Measurements from ENCODE around the gene CFAP221. TPM values are rescaled to one million over a fixed set of nuclear protein-coding genes. Genes with fewer than 3 reads are reported as not detected.

CFAP221 gene
- total RNA-seq, 4 donors from 2014 or later: 0.48 TPM; not detected in 3

GRCh38 chr2:119698246-119698645 is 154.0 kb downstream of the CFAP221 start:
- WGBS: 94% methylated on average over 3 of the region's 3 CpGs
- no peak overlapping the region for H3K27ac ChIP-seq

DNA sequence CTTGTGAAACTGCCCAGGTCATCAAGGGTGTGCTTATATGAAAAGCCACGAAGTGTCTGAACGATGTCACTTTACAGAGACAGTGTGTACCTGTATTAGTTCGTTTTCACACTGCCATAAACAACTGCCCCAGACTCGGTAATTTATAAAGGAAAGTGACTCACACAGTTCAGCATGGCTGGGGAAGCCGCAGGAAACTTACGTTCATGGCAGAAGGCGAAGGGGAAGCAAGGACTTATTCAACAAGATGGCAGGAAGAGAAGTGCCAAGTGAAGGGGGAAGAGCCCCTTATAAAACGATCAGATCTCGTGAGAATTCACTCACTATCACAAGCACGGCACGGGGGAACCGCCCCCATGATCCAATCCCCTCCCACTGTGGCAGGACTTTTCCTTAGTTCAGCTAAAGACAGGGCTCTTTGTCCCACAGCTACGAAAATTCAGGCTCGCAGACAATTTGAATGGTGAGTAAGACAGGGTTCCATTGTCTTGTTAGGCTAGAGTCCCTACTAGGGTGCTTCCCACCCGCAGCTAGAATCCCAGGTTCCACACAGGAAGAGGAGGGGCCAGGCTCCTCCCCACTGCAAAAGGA is 154.9 kb downstream of the CFAP221 start:
- 72% methylated on average over 15 of the region's 15 CpGs for WGBS
- TF ChIP-seq CTCF (IDR thresholded peaks at IDR 0.05) (no peak), POLR2A (IDR thresholded peaks at IDR 0.05) (no peak), POLR2AphosphoS5 (IDR thresholded peaks at IDR 0.05) (no peak), EP300 (IDR thresholded peaks at IDR 0.05) (no peak)
- Histone ChIP-seq H3K4me3 (no peak overlapping the region), H3K36me3 (no peaks in the 10 kb centered on the region), H3K27me3 (no peaks in the 10 kb centered on the region), H3K27ac (no peak overlapping the region), H3K4me1 (peaks cover 11% of the 10 kb centered on the region), H3K9me3 (no peaks in the 10 kb centered on the region)
- DNase-seq (ENCODE audit: low spot score in 2 of 2): no peak

More at GRCh38 chr2:119698246-119698645, 154.0 kb downstream of the CFAP221 start:
- Histone ChIP-seq H3K4me3 (no peak overlapping the region), H3K27me3 (no peaks in the 10 kb centered on the region), H3K9me3 (no peaks in the 10 kb centered on the region), H3K4me1 (peaks cover 11% of the 10 kb centered on the region), H3K36me3 (no peaks in the 10 kb centered on the region)
- no peak for DNase-seq (ENCODE audit: low spot score in 2 of 2)
- TF ChIP-seq POLR2A (IDR thresholded peaks at IDR 0.05) (no peak), CTCF (IDR thresholded peaks at IDR 0.05) (no peak), POLR2AphosphoS5 (IDR thresholded peaks at IDR 0.05) (no peak), EP300 (IDR thresholded peaks at IDR 0.05) (no peak)

- TF ChIP-seq CTCF (IDR thresholded peaks at IDR 0.05) (no peak), POLR2A (IDR thresholded peaks at IDR 0.05) (no peak), EP300 (IDR thresholded peaks at IDR 0.05) (no peak), POLR2AphosphoS5 (IDR thresholded peaks at IDR 0.05) (no peak)
- H3K9me3 ChIP-seq: no peaks in the 10 kb centered on the region
- H3K27ac ChIP-seq: peak overlapping the region; percentile 43
- no peaks in the 10 kb centered on the region for H3K36me3 ChIP-seq
- peaks cover 11% of the 10 kb centered on the region for H3K4me1 ChIP-seq
- no peaks in the 10 kb centered on the region for H3K27me3 ChIP-seq
- WGBS: 69% methylated on average over 4 of the region's 4 CpGs
- no peak for DNase-seq (ENCODE audit: low spot score in 2 of 2)
- no peak overlapping the region for H3K4me3 ChIP-seq
These were observed 156.6 kb downstream of the CFAP221 start for GRCh38 chr2:119700866-119701265.

DNA sequence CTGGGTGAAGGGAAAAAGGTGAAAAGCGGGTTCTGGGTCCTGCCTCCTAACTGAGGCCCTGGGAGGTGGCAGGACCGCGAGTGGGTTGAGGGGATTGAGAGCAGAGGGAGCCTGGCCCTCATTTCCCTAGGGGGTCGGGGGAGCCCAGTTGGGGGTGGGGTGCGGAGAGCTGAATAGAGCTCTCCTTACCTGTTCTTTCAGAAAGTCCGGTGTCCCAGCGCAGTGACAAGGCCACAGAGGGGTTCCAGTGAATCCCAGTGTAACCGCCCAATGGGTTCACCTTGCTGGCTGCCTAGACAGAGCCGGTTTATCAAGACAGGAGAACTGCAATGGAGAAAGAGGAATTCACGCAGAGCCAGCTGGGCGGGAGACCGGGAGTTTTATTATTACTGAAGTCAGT is 157.1 kb downstream of the CFAP221 start:
- WGBS: 58% methylated on average over 12 of the region's 12 CpGs
- Histone ChIP-seq H3K27ac (peak overlapping the region; percentile 43), H3K9me3 (no peaks in the 10 kb centered on the region), H3K4me1 (peaks cover 11% of the 10 kb centered on the region), H3K36me3 (no peaks in the 10 kb centered on the region), H3K4me3 (no peak overlapping the region), H3K27me3 (no peaks in the 10 kb centered on the region)
- DNase-seq (ENCODE audit: low spot score in 2 of 2): no peak
- TF ChIP-seq POLR2AphosphoS5 (IDR thresholded peaks at IDR 0.05): no peak
- TF ChIP-seq POLR2A (IDR thresholded peaks at IDR 0.05): no peak
- no peak for TF ChIP-seq EP300 (IDR thresholded peaks at IDR 0.05)
- TF ChIP-seq CTCF (IDR thresholded peaks at IDR 0.05): no peak

GRCh38 chr2:119702203-119702917 is 158.1 kb downstream of the CFAP221 start:
- TF ChIP-seq POLR2A (IDR thresholded peaks at IDR 0.05): no peak
- no peak for TF ChIP-seq POLR2AphosphoS5 (IDR thresholded peaks at IDR 0.05)
- no peak for TF ChIP-seq CTCF (IDR thresholded peaks at IDR 0.05)
- no peak for TF ChIP-seq EP300 (IDR thresholded peaks at IDR 0.05)
- Histone ChIP-seq H3K27ac (no peak overlapping the region), H3K4me1 (peaks cover 11% of the 10 kb centered on the region), H3K9me3 (no peaks in the 10 kb centered on the region), H3K4me3 (no peak overlapping the region), H3K27me3 (no peaks in the 10 kb centered on the region), H3K36me3 (no peaks in the 10 kb centered on the region)
- no peak for DNase-seq (ENCODE audit: low spot score in 2 of 2)
- WGBS: 68% methylated on average over 2 of the region's 2 CpGs
